Parathyroid adenoma (tissue), 2 donors: ENCODE results near the gene RNF183.

Experiments used
- H2AFZ ChIP-seq: fragments of 300-600 bp; sonication (generic); one replicate; pipeline ENCODE4 v1.7.0; 2017; ENCODE audit warnings: antibody characterized with exemption, mild to moderate bottlenecking
- H3K27ac ChIP-seq: fragments of 300-600 bp; sonication (generic); one replicate; pipeline ENCODE4 v1.7.0; 2017
- H3K27me3 ChIP-seq: fragments of 300-600 bp; sonication (generic); one replicate; pipeline ENCODE4 v1.7.0; 2017; ENCODE audit warnings: low read length; ENCODE audit not compliant: control insufficient read depth, insufficient read depth
- H3K36me3 ChIP-seq: fragments of 300-600 bp; sonication (generic); one replicate; pipeline ENCODE4 v1.7.0; 2017; ENCODE audit warnings: low read length; ENCODE audit not compliant: control insufficient read depth, insufficient read depth
- H3K4me1 ChIP-seq: fragments of 300-600 bp; sonication (generic); one replicate; pipeline ENCODE4 v1.7.0; 2017; ENCODE audit warnings: control low read depth
- H3K4me2 ChIP-seq: fragments of 300-600 bp; sonication (generic); one replicate; pipeline ENCODE4 v1.7.0; 2017; ENCODE audit warnings: low read length
- H3K4me3 ChIP-seq: fragments of 300-600 bp; sonication (generic); one replicate; pipeline ENCODE4 v1.7.0; 2017; ENCODE audit warnings: low read depth, low read length
- H3K79me2 ChIP-seq: fragments of 300-600 bp; sonication (generic); one replicate; pipeline ENCODE4 v1.7.0; 2017; ENCODE audit warnings: control low read depth
- H3K9ac ChIP-seq: fragments of 300-600 bp; sonication (generic); one replicate; pipeline ENCODE4 v1.7.0; 2017; ENCODE audit warnings: mild to moderate bottlenecking
- H3K9me3 ChIP-seq: fragments of 300-600 bp; sonication (generic); one replicate; pipeline ENCODE4 v1.7.0; 2017; ENCODE audit warnings: low read length; ENCODE audit not compliant: control insufficient read depth
- CTCF ChIP-seq: fragments of 300-600 bp; sonication (generic); IDR thresholded peaks from one replicate; pipeline ENCODE4 v1.7.0; 2017; ENCODE audit warnings: antibody characterized with exemption, mild to moderate bottlenecking
- donor health status: primary hyperparathyroidism.

RNF183 gene

GRCh38 chr9:113309204-113309813 lies 6.1 kb upstream of the RNF183 start:
- Histone ChIP-seq H3K79me2 (no peaks in the 10 kb centered on the region), H3K4me1 (peaks cover 12% of the 10 kb centered on the region), H3K27me3 (no peaks in the 10 kb centered on the region), H2AFZ (no peak overlapping the region), H3K4me3 (peak overlapping the region; percentile 2), H3K9ac (no peak overlapping the region), H3K4me2 (peak overlapping the region; percentile 2), H3K27ac (peak overlapping the region; percentile 62), H3K9me3 (no peaks in the 10 kb centered on the region), H3K36me3 (no peaks in the 10 kb centered on the region)
- peak; percentile 57 for TF ChIP-seq CTCF

- Histone ChIP-seq H2AFZ (no peak overlapping the region), H3K36me3 (no peaks in the 10 kb centered on the region), H3K79me2 (no peaks in the 10 kb centered on the region), H3K4me3 (peak overlapping the region; percentile 32), H3K4me2 (peak overlapping the region; percentile 34), H3K9me3 (no peaks in the 10 kb centered on the region), H3K27me3 (no peaks in the 10 kb centered on the region), H3K4me1 (peaks cover 8% of the 10 kb centered on the region), H3K9ac (no peak overlapping the region), H3K27ac (peak overlapping the region; percentile 49)
- TF ChIP-seq CTCF = no peak
Measured at GRCh38 chr9:113307396-113307975, 4.3 kb upstream of the RNF183 start.

- H3K79me2 ChIP-seq = no peaks in the 10 kb centered on the region
- H3K9me3 ChIP-seq = no peaks in the 10 kb centered on the region
- H3K27me3 ChIP-seq = no peaks in the 10 kb centered on the region
- no peak for TF ChIP-seq CTCF
- no peak overlapping the region for H3K4me3 ChIP-seq
- H3K4me2 ChIP-seq = no peak overlapping the region
- no peaks in the 10 kb centered on the region for H3K36me3 ChIP-seq
- H3K9ac ChIP-seq = no peak overlapping the region
- H2AFZ ChIP-seq = no peak overlapping the region
- peaks cover 8% of the 10 kb centered on the region for H3K4me1 ChIP-seq
- H3K27ac ChIP-seq = no peak overlapping the region
Measured at GRCh38 chr9:113306566-113306965, 3.4 kb upstream of the RNF183 start.

- Histone ChIP-seq H3K36me3 (no peaks in the 10 kb centered on the region), H3K4me1 (no peaks in the 10 kb centered on the region), H2AFZ (no peak overlapping the region), H3K27me3 (no peaks in the 10 kb centered on the region), H3K4me2 (no peak overlapping the region), H3K27ac (no peak overlapping the region), H3K79me2 (no peaks in the 10 kb centered on the region), H3K9ac (no peak overlapping the region), H3K4me3 (no peak overlapping the region), H3K9me3 (no peaks in the 10 kb centered on the region)
- TF ChIP-seq CTCF = no peak
Measured at GRCh38 chr9:113301548-113301947, 1.6 kb downstream of the RNF183 start.

- H3K79me2 ChIP-seq = no peaks in the 10 kb centered on the region
- H3K27ac ChIP-seq = no peak overlapping the region
- H3K27me3 ChIP-seq = no peaks in the 10 kb centered on the region
- H3K4me1 ChIP-seq = no peaks in the 10 kb centered on the region
- no peak overlapping the region for H2AFZ ChIP-seq
- H3K4me2 ChIP-seq = no peak overlapping the region
- H3K36me3 ChIP-seq = no peaks in the 10 kb centered on the region
- no peaks in the 10 kb centered on the region for H3K9me3 ChIP-seq
- TF ChIP-seq CTCF = no peak
- H3K4me3 ChIP-seq = no peak overlapping the region
- no peak overlapping the region for H3K9ac ChIP-seq
Measured at GRCh38 chr9:113299800-113300292, 3.3 kb downstream of the RNF183 start.
